ENCODE data around the gene HCFC2. TPM values are rescaled to one million over a fixed set of nuclear protein-coding genes. Genes with fewer than 3 reads are reported as not detected.
"Not testable (repeated sequence)": the region's sequence is repeated elsewhere in the genome, so short reads cannot be mapped to it uniquely, and the experiment has no call there.

The HCFC2 gene
- total RNA-seq, 1 donor from 2014 or later, result 23.5 TPM

DNA sequence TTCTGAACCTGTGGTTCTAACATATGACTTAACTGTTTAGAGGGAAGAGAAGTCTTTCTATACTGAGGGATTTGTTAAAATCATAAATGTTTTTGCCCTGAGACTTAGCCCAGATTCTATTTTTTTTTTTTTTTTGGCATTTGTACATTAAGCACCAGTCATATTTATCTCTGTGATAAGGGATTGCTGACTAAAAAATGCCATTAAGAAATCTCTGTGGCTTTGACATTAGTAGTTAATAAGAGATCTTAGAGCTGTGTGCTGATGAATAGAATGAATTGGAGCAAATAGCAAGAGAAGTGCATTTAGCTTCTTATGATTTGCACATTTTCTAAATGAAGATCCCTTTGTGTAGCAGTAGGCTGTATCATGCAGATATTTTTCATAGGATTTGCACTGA is 41.1 kb downstream of the HCFC2 start:
- Mint-ChIP-seq H3K36me3 (ENCODE audit: low read depth) (peaks cover 10% of the 10 kb centered on the region), H3K27ac (ENCODE audit: unreplicated experiment) (no peak overlapping the region), H3K4me3 (ENCODE audit: unreplicated experiment) (no peak overlapping the region), H3K27me3 (ENCODE audit: low read depth) (no peaks in the 10 kb centered on the region), H3K9me3 (ENCODE audit: low read depth) (no peaks in the 10 kb centered on the region), H3K4me1 (ENCODE audit: low read depth) (peaks cover 10% of the 10 kb centered on the region)
- DNase-seq (ENCODE audit: low spot score), result no peak
- TF ChIP-seq, protein P1, sequence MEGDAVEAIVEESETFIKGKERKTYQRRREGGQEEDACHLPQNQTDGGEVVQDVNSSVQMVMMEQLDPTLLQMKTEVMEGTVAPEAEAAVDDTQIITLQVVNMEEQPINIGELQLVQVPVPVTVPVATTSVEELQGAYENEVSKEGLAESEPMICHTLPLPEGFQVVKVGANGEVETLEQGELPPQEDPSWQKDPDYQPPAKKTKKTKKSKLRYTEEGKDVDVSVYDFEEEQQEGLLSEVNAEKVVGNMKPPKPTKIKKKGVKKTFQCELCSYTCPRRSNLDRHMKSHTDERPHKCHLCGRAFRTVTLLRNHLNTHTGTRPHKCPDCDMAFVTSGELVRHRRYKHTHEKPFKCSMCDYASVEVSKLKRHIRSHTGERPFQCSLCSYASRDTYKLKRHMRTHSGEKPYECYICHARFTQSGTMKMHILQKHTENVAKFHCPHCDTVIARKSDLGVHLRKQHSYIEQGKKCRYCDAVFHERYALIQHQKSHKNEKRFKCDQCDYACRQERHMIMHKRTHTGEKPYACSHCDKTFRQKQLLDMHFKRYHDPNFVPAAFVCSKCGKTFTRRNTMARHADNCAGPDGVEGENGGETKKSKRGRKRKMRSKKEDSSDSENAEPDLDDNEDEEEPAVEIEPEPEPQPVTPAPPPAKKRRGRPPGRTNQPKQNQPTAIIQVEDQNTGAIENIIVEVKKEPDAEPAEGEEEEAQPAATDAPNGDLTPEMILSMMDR (IDR thresholded peaks at IDR 0.05), result no peak

GRCh38 chr12:104106965-104107364 is 42.6 kb downstream of the HCFC2 start:
- H3K36me3 Mint-ChIP-seq (ENCODE audit: low read depth), result peaks cover 7% of the 10 kb centered on the region
- no peaks in the 10 kb centered on the region for H3K9me3 Mint-ChIP-seq (ENCODE audit: low read depth)
- no peak for DNase-seq (ENCODE audit: low spot score)
- TF ChIP-seq, protein P1 (IDR thresholded peaks at IDR 0.05), result no peak
- no peak overlapping the region for H3K4me3 Mint-ChIP-seq (ENCODE audit: unreplicated experiment)
- H3K4me1 Mint-ChIP-seq (ENCODE audit: low read depth), result peaks cover 10% of the 10 kb centered on the region
- H3K27me3 Mint-ChIP-seq (ENCODE audit: low read depth), result no peaks in the 10 kb centered on the region
- peak overlapping the region; percentile 28 for H3K27ac Mint-ChIP-seq (ENCODE audit: unreplicated experiment)

GRCh38 chr12:104108755-104109445 is 44.6 kb downstream of the HCFC2 start:
- TF ChIP-seq, protein P1 (IDR thresholded peaks at IDR 0.05), result peak; percentile 92
- Mint-ChIP-seq H3K9me3 (ENCODE audit: low read depth) (no peaks in the 10 kb centered on the region), H3K27me3 (ENCODE audit: low read depth) (no peaks in the 10 kb centered on the region), H3K36me3 (ENCODE audit: low read depth) (peaks cover 3% of the 10 kb centered on the region), H3K4me1 (ENCODE audit: low read depth) (peaks cover 10% of the 10 kb centered on the region), H3K27ac (ENCODE audit: unreplicated experiment) (peak overlapping the region; percentile 15), H3K4me3 (ENCODE audit: unreplicated experiment) (no peak overlapping the region)
- no peak for DNase-seq (ENCODE audit: low spot score)

- Mint-ChIP-seq H3K27ac (ENCODE audit: unreplicated experiment) (no peak overlapping the region), H3K4me3 (ENCODE audit: unreplicated experiment) (no peak overlapping the region), H3K27me3 (ENCODE audit: low read depth) (no peaks in the 10 kb centered on the region), H3K9me3 (ENCODE audit: low read depth) (no peaks in the 10 kb centered on the region), H3K36me3 (ENCODE audit: low read depth) (peaks cover 3% of the 10 kb centered on the region), H3K4me1 (ENCODE audit: low read depth) (peaks cover 13% of the 10 kb centered on the region)
- no peak for DNase-seq (ENCODE audit: low spot score)
- TF ChIP-seq, protein P1 (IDR thresholded peaks at IDR 0.05), result peak; percentile 63
Observed at GRCh38 chr12:104109446-104110271, 45.3 kb downstream of the HCFC2 start.

DNA sequence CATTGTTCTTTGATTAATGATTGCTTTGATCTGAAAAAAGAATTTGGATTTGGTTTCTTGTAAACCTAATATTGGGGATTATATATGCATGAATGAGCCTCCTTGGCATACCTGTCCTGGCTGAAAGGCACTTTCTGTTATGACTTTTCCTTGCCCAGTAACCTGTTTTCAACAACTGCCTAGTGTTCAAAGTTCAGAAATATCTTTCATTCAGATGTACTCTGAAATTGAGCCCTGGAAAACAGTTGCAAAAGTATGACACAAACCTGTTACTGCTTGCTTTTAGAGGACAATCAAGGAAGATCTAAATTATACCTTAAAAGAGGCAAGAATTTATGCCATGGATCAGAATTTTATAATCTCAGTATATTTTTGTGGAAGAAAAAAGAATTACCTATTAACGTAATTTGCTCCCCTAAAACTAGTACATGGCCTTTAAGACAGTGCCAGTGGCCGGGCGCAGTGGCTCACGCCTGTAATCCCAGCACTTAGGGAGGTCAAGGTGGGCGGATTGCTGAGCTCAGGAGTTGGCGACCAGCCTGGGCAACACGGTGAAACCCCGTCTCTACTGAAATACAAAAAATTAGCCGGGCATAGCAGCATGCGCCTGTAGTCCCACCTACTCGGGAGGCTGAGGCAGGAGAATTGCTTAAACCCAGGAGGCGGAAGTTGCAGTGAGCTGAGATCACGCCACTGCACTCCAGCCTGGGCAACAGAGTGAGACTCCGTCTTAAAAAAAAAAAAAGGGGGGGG is 50.7 kb downstream of the HCFC2 start:
- H3K4me1 Mint-ChIP-seq (ENCODE audit: low read depth); DNase-seq (ENCODE audit: low spot score); H3K36me3 Mint-ChIP-seq (ENCODE audit: low read depth); H3K9me3 Mint-ChIP-seq (ENCODE audit: low read depth); H3K27ac Mint-ChIP-seq (ENCODE audit: unreplicated experiment); H3K4me3 Mint-ChIP-seq (ENCODE audit: unreplicated experiment); H3K27me3 Mint-ChIP-seq (ENCODE audit: low read depth): not testable (repeated sequence)

All from chondrocyte (in vitro differentiated cells).